ENCODE data around the gene EEF1AKMT3.
A peak's percentile ranks its signal among the peaks of the same experiment; 100 is the strongest.

Gene EEF1AKMT3

DNA sequence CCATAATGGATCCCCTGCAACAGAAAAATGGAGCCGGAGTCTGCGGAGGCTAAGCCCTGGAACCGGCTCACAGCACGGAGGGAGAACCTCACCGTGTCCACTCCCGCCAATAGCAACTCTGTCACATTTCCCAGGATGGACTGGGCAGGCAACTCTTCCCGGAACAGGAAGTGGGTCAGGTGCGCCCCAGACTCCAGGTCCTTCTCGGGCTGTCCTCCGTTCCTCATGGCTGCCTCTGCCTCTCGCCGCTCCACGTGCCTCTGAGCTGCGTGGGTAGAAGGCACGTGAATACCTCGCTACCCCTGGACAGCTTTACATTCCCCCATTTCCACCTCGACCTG lies 7.8 kb upstream of the EEF1AKMT3 start:
- no peak for DNase-seq (ENCODE audit: low read depth)
- H3K4me3 ChIP-seq (ENCODE audit: low read length): peak overlapping the region; percentile 33
- no peak for TF ChIP-seq CTCF (conservative IDR thresholded peaks at IDR 0.05; ENCODE audit: low read length)

DNA sequence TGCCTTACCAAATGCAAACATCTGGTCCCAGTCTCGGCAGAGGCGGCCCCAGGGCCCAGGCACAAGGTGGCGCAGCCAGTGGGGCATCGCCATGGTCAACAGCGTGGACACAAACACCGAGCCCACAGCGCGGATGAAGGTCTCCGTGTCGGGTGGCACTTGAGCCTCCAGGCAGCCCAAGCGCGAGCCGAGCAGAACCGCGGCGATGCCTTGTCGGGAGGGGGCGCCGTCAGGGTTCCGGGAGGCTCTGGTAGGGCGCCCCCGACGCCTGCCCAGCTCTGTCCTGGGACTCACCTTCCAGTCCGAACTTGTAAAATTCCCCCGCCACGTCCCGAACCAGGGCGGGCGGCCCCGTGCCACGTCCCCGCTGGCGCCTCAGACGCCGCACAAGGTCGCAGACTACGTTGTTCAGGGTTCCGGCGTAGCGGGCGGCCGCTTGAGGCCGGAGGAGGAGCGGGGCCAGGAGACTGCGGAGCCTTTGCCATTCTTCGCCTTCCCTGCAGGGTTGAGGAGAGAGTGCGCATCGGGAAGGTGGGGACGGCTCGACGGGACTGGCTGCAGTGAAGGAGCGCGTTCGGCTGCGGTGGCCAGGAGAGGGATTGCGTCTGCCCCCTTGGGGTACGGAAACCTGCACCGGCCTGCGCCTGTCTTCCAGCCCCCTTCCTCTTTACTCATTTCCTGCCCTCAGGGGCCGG lies 7.3 kb upstream of the EEF1AKMT3 start:
- H3K4me3 ChIP-seq (ENCODE audit: low read length): peak overlapping the region; percentile 33
- TF ChIP-seq CTCF (conservative IDR thresholded peaks at IDR 0.05; ENCODE audit: low read length): peak; percentile 33
- no peak for DNase-seq (ENCODE audit: low read depth)

DNA sequence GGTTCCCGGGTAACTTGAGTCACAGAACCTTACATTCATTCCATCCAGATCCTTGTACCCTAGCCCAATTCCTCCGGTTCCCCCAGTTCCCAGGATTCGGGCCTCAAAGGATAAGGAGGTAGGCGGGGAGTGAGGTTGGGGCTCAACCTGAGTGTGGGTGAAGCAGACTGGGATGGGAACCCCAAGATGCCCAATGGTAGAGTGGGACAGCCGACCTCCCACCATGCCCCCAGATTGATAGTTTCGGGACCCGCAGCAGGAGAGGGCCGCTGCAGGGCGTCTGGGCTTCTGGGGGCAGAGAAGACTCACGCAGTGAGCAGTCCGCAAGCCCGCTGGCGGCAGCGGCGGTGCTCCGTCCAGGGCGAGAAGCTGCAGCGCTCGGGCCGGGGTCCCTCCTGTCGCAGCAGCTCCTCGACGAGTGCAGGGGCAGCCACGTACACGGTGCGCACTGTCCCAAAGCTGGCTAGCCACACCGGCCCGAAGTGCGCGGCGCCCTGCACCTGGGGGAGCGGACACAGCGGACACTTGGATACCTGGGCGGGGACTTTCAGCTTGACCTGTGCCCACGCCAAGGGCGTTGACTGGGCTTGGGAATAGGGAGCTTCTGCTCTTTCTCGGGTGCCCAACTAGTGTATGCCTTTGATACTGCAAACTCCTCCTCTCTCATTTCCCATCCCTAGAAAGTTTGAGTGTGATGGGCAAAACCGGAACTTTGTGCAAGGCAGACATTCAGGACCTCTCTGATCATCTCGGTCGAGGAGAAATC lies 6.5 kb upstream of the EEF1AKMT3 start:
- H3K4me3 ChIP-seq (ENCODE audit: low read length): peak overlapping the region; percentile 36
- DNase-seq (ENCODE audit: low read depth): no peak
- no peak for TF ChIP-seq CTCF (conservative IDR thresholded peaks at IDR 0.05; ENCODE audit: low read length)

GRCh38 chr12:57766464-57767304 lies 5.7 kb upstream of the EEF1AKMT3 start, which contains the start of gene CYP27B1:
Gene CYP27B1, minus strand, starts transcription at chr12:57767078. Its CDS starts 37 bp downstream, at chr12:57767041.
- TF ChIP-seq CTCF (conservative IDR thresholded peaks at IDR 0.05; ENCODE audit: low read length): no peak
- H3K4me3 ChIP-seq (ENCODE audit: low read length): peak within 1 kb of the TSS; percentile 36
- DNase-seq (ENCODE audit: low read depth): no peak

- DNase-seq (ENCODE audit: low read depth): no peak
- no peak overlapping the region for H3K4me3 ChIP-seq (ENCODE audit: low read length)
- TF ChIP-seq CTCF (conservative IDR thresholded peaks at IDR 0.05; ENCODE audit: low read length): no peak
Measured at GRCh38 chr12:57767305-57767698, 5.1 kb upstream of the EEF1AKMT3 start.

- TF ChIP-seq CTCF (conservative IDR thresholded peaks at IDR 0.05; ENCODE audit: low read length): no peak
- DNase-seq (ENCODE audit: low read depth): no peak
- H3K4me3 ChIP-seq (ENCODE audit: low read length): no peak overlapping the region
Measured at GRCh38 chr12:57767876-57768275, 4.5 kb upstream of the EEF1AKMT3 start.

All from AG10803 (cell line).